GM23338 (cell line): Measurements from ENCODE around the gene OLA1. TPM values are rescaled to one million over a fixed set of nuclear protein-coding genes. Genes with fewer than 3 reads are reported as not detected.

Source experiments
- ATAC-seq: fragments of 200-7000 bp; cut with Tn5 transposase; 3 replicates; pipeline ENCODE4 v1.9.1; 2020
- DNase-seq: peaks from one replicate; pipeline ENCODE4 v3.0.0-alpha.2; 2015; ENCODE audit warnings: low spot score
- H2AFZ ChIP-seq: fragments of 200-600 bp; sonication (generic); 2 replicates; pipeline ENCODE4 v1.8.0; 2016; ENCODE audit warnings: antibody characterized with exemption, mild to moderate bottlenecking, moderate library complexity
- H3F3A ChIP-seq: fragments of 200-600 bp; sonication (generic); replicated peaks from 2 replicates; pipeline ENCODE4 v1.8.0; 2017; ENCODE audit warnings: antibody characterized with exemption, mixed run types, low read depth
- H3K27ac ChIP-seq: fragments of 200-600 bp; sonication (generic); 2 replicates; pipeline ENCODE4 v1.6.1; 2016; ENCODE audit warnings: low read depth
- H3K27me3 ChIP-seq: fragments of 200-600 bp; sonication (generic); 2 replicates; pipeline ENCODE4 v1.8.0; 2016; ENCODE audit warnings: mild to moderate bottlenecking, mixed run types, moderate library complexity; ENCODE audit not compliant: insufficient read depth
- H3K36me3 ChIP-seq: fragments of 200-600 bp; sonication (generic); 2 replicates; pipeline ENCODE4 v1.8.0; 2016; ENCODE audit warnings: mild to moderate bottlenecking; ENCODE audit not compliant: insufficient read depth
- H3K4me1 ChIP-seq: fragments of 200-600 bp; sonication (generic); 2 replicates; pipeline ENCODE4 v1.8.0; 2016; ENCODE audit warnings: mild to moderate bottlenecking, moderate library complexity; ENCODE audit not compliant: insufficient read depth
- H3K4me2 ChIP-seq: fragments of 200-600 bp; sonication (generic); 2 replicates; pipeline ENCODE4 v1.7.1; 2017; ENCODE audit warnings: mixed run types
- H3K4me3 ChIP-seq: fragments of 200-600 bp; sonication (generic); 2 replicates; pipeline ENCODE4 v1.6.1; 2016; ENCODE audit warnings: mixed run types
- H3K79me2 ChIP-seq: fragments of 200-600 bp; sonication (generic); replicated peaks from 2 replicates; pipeline ENCODE4 v1.8.0; 2017; ENCODE audit warnings: mild to moderate bottlenecking; ENCODE audit not compliant: insufficient read depth
- H3K9me2 ChIP-seq: fragments of 200-600 bp; sonication (generic); 2 replicates; pipeline ENCODE4 v1.8.0; 2017; ENCODE audit not compliant: insufficient read depth
- H4K20me1 ChIP-seq: fragments of 200-600 bp; sonication (generic); replicated peaks from 2 replicates; pipeline ENCODE4 v1.8.0; 2017; ENCODE audit warnings: mild to moderate bottlenecking; ENCODE audit not compliant: insufficient read depth
- H3K27ac Mint-ChIP-seq: 2 replicates; pipeline ENCODE4 v1.8.0; 2020; ENCODE audit warnings: inconsistent platforms, mild to moderate bottlenecking, moderate library complexity, mixed read lengths
- H3K27me3 Mint-ChIP-seq: 3 replicates; pipeline ENCODE4 v1.8.0; 2022; ENCODE audit warnings: low read depth, mild to moderate bottlenecking, moderate library complexity, mixed read lengths, inconsistent platforms; ENCODE audit not compliant: insufficient read depth, poor library complexity
- H3K36me3 Mint-ChIP-seq: 3 replicates; pipeline ENCODE4 v1.8.0; 2021; ENCODE audit warnings: low read depth, mild to moderate bottlenecking, inconsistent platforms, moderate library complexity, mixed read lengths
- H3K4me1 Mint-ChIP-seq: 3 replicates; pipeline ENCODE4 v1.8.0; 2020; ENCODE audit warnings: mild to moderate bottlenecking, inconsistent platforms, mixed read lengths
- H3K4me3 Mint-ChIP-seq: 3 replicates; pipeline ENCODE4 v1.8.0; 2021; ENCODE audit warnings: moderate library complexity, mild to moderate bottlenecking, inconsistent platforms, mixed read lengths
- H3K9me3 Mint-ChIP-seq: 3 replicates; pipeline ENCODE4 v1.8.0; 2020; ENCODE audit warnings: moderate library complexity, mild to moderate bottlenecking, inconsistent platforms, mixed read lengths
- CREB1 ChIP-seq: fragments of 250-450 bp; sonication (Bioruptor Pico); IDR thresholded peaks from 2 replicates; pipeline ENCODE4 v1.5.0; 2020; ENCODE audit warnings: low read depth, mild to moderate bottlenecking, moderate library complexity
- EZH2phosphoT487 ChIP-seq: fragments of 200-600 bp; sonication (generic); IDR thresholded peaks from one replicate; pipeline ENCODE4 v1.8.1; 2018; ENCODE audit warnings: antibody characterized with exemption; ENCODE audit not compliant: unreplicated experiment
- JUNB ChIP-seq: IDR thresholded peaks from one replicate; pipeline ENCODE4 v1.6.1; 2016; ENCODE audit warnings: antibody characterized with exemption; ENCODE audit not compliant: unreplicated experiment
- POLR2AphosphoS5 ChIP-seq: IDR thresholded peaks from 2 replicates; pipeline ENCODE4 v1.6.1; 2016; ENCODE audit warnings: antibody characterized with exemption, low read depth
- STAT1 ChIP-seq: IDR thresholded peaks from one replicate; pipeline ENCODE4 v1.6.1; 2016; ENCODE audit warnings: antibody characterized with exemption; ENCODE audit not compliant: unreplicated experiment
- ZNF114 ChIP-seq: fragments of 250-450 bp; sonication (Bioruptor Pico); IDR thresholded peaks from 2 replicates; pipeline ENCODE4 v1.5.0; 2020; ENCODE audit warnings: mild to moderate bottlenecking, moderate library complexity
- polyA plus RNA-seq: library from polyadenylated mRNA; unstranded; fragments of >200 nt; fragmentation: Nextera tagmentation; extraction: Ambion mirVana; gene quantifications from 2 replicates; pipeline ENCODE4 v1.2.1, GENCODE V29; 2016
- total RNA-seq: library from RNA; depleted of rRNA; stranded (reverse); fragments of >200 nt; shearing (Covaris generic); gene quantifications from 2 replicates; pipeline ENCODE4 v1.2.3, GENCODE V29; 2014
- TF ChIP-seq, protein P1 (sequence below): IDR thresholded peaks from one replicate; pipeline ENCODE4 v1.6.1; 2018; ENCODE audit warnings: antibody characterized with exemption; ENCODE audit not compliant: unreplicated experiment
- TF ChIP-seq, protein P2 (sequence below), 2 experiments: fragments of 200-600 bp in 1 of 2; sonication (generic) in 1 of 2; conservative IDR thresholded peaks; 2 replicates each; pipeline versions ENCODE4 v1.5.1 to v1.6.1; 2016 to 2017; ENCODE audit warnings: antibody characterized with exemption in 2 of 2, low read depth in 2 of 2, mild to moderate bottlenecking in 2 of 2, moderate library complexity in 1 of 2
- TF ChIP-seq, protein P3 (sequence below): fragments of 250-450 bp; sonication (Bioruptor Pico); IDR thresholded peaks from 2 replicates; pipeline ENCODE4 v1.5.0; 2020; ENCODE audit warnings: mild to moderate bottlenecking, moderate library complexity

Gene OLA1
- total and polyA plus RNA-seq, 2 experiments from 2014 or later = 104 to 242 TPM

DNA sequence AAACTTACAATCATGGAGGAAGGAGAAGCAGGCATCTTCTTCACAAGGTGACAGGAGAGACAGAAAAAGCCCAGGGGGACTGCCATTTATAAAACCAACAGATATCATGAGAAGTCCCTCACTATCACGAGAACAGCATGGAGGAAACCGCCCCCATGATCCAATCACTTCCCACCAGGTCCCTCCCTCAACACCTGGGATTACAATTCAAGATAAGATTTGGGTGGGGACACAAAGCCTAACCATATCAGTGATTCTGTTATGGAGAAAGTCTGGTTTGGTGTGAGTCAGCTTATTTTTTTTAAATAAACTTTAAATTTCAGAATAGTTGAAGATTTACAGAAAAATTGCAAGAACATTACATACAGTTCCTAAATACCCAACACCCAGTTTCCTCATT lies 198.4 kb downstream of the OLA1 start:
- no peak for DNase-seq
- Mint-ChIP-seq H3K36me3 (peaks cover 3% of the 10 kb centered on the region; the same call in 1 of the 3 replicates), H3K27me3 (peaks cover 3% of the 10 kb centered on the region), H3K4me1 (peaks cover 40% of the 10 kb centered on the region), H3K27ac (no peak overlapping the region), H3K4me3 (no peak overlapping the region), H3K9me3 (peaks cover 4% of the 10 kb centered on the region; the same call in 1 of the 3 replicates)
- TF ChIP-seq, protein P1, sequence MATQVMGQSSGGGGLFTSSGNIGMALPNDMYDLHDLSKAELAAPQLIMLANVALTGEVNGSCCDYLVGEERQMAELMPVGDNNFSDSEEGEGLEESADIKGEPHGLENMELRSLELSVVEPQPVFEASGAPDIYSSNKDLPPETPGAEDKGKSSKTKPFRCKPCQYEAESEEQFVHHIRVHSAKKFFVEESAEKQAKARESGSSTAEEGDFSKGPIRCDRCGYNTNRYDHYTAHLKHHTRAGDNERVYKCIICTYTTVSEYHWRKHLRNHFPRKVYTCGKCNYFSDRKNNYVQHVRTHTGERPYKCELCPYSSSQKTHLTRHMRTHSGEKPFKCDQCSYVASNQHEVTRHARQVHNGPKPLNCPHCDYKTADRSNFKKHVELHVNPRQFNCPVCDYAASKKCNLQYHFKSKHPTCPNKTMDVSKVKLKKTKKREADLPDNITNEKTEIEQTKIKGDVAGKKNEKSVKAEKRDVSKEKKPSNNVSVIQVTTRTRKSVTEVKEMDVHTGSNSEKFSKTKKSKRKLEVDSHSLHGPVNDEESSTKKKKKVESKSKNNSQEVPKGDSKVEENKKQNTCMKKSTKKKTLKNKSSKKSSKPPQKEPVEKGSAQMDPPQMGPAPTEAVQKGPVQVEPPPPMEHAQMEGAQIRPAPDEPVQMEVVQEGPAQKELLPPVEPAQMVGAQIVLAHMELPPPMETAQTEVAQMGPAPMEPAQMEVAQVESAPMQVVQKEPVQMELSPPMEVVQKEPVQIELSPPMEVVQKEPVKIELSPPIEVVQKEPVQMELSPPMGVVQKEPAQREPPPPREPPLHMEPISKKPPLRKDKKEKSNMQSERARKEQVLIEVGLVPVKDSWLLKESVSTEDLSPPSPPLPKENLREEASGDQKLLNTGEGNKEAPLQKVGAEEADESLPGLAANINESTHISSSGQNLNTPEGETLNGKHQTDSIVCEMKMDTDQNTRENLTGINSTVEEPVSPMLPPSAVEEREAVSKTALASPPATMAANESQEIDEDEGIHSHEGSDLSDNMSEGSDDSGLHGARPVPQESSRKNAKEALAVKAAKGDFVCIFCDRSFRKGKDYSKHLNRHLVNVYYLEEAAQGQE = no peak
- TF ChIP-seq, protein P2, sequence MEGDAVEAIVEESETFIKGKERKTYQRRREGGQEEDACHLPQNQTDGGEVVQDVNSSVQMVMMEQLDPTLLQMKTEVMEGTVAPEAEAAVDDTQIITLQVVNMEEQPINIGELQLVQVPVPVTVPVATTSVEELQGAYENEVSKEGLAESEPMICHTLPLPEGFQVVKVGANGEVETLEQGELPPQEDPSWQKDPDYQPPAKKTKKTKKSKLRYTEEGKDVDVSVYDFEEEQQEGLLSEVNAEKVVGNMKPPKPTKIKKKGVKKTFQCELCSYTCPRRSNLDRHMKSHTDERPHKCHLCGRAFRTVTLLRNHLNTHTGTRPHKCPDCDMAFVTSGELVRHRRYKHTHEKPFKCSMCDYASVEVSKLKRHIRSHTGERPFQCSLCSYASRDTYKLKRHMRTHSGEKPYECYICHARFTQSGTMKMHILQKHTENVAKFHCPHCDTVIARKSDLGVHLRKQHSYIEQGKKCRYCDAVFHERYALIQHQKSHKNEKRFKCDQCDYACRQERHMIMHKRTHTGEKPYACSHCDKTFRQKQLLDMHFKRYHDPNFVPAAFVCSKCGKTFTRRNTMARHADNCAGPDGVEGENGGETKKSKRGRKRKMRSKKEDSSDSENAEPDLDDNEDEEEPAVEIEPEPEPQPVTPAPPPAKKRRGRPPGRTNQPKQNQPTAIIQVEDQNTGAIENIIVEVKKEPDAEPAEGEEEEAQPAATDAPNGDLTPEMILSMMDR (conservative IDR thresholded peaks at IDR 0.05; ENCODE audit: low read depth in 2 of 2) = no peak
- no peak for TF ChIP-seq POLR2AphosphoS5
- TF ChIP-seq ZNF114 (CRISPR knock-in tag) = no peak
- TF ChIP-seq JUNB = no peak
- TF ChIP-seq EZH2phosphoT487 = no peak
- no peak for TF ChIP-seq CREB1
- no peak for TF ChIP-seq STAT1
- TF ChIP-seq, protein P3, sequence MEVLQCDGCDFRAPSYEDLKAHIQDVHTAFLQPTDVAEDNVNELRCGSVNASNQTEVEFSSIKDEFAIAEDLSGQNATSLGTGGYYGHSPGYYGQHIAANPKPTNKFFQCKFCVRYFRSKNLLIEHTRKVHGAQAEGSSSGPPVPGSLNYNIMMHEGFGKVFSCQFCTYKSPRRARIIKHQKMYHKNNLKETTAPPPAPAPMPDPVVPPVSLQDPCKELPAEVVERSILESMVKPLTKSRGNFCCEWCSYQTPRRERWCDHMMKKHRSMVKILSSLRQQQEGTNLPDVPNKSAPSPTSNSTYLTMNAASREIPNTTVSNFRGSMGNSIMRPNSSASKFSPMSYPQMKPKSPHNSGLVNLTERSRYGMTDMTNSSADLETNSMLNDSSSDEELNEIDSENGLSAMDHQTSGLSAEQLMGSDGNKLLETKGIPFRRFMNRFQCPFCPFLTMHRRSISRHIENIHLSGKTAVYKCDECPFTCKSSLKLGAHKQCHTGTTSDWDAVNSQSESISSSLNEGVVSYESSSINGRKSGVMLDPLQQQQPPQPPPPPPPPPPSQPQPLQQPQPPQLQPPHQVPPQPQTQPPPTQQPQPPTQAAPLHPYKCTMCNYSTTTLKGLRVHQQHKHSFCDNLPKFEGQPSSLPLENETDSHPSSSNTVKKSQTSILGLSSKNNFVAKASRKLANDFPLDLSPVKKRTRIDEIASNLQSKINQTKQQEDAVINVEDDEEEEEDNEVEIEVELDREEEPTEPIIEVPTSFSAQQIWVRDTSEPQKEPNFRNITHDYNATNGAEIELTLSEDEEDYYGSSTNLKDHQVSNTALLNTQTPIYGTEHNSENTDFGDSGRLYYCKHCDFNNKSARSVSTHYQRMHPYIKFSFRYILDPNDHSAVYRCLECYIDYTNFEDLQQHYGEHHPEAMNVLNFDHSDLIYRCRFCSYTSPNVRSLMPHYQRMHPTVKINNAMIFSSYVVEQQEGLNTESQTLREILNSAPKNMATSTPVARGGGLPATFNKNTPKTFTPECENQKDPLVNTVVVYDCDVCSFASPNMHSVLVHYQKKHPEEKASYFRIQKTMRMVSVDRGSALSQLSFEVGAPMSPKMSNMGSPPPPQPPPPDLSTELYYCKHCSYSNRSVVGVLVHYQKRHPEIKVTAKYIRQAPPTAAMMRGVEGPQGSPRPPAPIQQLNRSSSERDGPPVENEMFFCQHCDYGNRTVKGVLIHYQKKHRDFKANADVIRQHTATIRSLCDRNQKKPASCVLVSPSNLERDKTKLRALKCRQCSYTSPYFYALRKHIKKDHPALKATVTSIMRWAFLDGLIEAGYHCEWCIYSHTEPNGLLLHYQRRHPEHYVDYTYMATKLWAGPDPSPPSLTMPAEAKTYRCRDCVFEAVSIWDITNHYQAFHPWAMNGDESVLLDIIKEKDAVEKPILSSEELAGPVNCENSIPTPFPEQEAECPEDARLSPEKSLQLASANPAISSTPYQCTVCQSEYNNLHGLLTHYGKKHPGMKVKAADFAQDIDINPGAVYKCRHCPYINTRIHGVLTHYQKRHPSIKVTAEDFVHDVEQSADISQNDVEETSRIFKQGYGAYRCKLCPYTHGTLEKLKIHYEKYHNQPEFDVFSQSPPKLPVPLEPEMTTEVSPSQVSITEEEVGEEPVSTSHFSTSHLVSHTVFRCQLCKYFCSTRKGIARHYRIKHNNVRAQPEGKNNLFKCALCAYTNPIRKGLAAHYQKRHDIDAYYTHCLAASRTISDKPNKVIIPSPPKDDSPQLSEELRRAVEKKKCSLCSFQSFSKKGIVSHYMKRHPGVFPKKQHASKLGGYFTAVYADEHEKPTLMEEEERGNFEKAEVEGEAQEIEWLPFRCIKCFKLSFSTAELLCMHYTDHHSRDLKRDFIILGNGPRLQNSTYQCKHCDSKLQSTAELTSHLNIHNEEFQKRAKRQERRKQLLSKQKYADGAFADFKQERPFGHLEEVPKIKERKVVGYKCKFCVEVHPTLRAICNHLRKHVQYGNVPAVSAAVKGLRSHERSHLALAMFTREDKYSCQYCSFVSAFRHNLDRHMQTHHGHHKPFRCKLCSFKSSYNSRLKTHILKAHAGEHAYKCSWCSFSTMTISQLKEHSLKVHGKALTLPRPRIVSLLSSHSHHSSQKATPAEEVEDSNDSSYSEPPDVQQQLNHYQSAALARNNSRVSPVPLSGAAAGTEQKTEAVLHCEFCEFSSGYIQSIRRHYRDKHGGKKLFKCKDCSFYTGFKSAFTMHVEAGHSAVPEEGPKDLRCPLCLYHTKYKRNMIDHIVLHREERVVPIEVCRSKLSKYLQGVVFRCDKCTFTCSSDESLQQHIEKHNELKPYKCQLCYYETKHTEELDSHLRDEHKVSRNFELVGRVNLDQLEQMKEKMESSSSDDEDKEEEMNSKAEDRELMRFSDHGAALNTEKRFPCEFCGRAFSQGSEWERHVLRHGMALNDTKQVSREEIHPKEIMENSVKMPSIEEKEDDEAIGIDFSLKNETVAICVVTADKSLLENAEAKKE = no peak
- H3K79me2 ChIP-seq = no peaks in the 10 kb centered on the region
- no peak for ATAC-seq
- no peaks in the 10 kb centered on the region for H4K20me1 ChIP-seq
- H3K4me2 ChIP-seq = no peak overlapping the region
- no peaks in the 10 kb centered on the region for H3K27me3 ChIP-seq
- peaks cover 39% of the 10 kb centered on the region for H3K4me1 ChIP-seq
- H3K9me2 ChIP-seq = 0 out of 2 replicates have a peak, but pooled peaks cover 2% of the 10 kb centered on the region
- H3F3A ChIP-seq = peaks cover 13% of the 10 kb centered on the region; the same call in 1 of the 2 replicates
- H3K36me3 ChIP-seq = no peaks in the 10 kb centered on the region
- no peak overlapping the region for H2AFZ ChIP-seq
- H3K4me3 ChIP-seq = no peak overlapping the region
- no peak overlapping the region for H3K27ac ChIP-seq
